Measurements from ENCODE around the gene PILRA.
"Not testable (repeated sequence)": the region's sequence is repeated elsewhere in the genome, so short reads cannot be mapped to it uniquely, and the experiment has no call there.

Gene PILRA

DNA sequence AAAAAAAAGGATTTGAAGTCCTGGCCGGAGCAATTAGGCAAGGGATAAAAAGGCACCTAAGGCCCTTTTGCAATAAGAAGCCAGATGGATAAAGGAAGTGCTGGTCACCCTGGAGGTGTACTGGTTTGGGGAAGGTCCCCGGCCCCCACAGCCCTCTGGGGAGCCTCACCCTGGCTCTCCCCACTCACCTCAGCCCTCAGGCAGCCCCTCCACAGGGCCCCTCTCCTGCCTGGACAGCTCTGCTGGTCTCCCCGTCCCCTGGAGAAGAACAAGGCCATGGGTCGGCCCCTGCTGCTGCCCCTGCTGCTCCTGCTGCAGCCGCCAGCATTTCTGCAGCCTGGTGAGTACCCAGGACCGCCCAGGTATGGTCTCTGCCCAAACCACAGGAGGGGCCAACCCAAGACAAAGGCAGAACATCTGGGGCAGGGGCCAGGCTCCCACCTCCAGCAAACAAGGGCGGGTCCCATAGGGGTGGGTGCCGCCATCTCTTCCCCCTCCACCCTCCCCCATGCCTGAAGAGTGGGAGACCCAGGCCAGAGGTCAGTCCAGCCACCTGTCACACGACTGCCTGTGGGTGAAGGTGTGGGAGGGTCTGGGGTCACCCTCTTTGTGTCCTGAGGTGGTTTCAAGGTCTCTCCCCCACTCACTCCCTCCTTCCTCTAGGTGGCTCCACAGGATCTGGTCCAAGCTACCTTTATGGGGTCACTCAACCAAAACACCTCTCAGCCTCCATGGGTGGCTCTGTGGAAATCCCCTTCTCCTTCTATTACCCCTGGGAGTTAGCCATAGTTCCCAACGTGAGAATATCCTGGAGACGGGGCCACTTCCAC lies 15.0 kb upstream of the PILRA start, which contains the start of gene PILRB:
Gene PILRB (plus strand): TSS at position 91 of the 830 bp plus-strand sequence. CDS start 186 bp downstream, at position 277.
- DNase-seq (ENCODE audit: low spot score): no peak

DNA sequence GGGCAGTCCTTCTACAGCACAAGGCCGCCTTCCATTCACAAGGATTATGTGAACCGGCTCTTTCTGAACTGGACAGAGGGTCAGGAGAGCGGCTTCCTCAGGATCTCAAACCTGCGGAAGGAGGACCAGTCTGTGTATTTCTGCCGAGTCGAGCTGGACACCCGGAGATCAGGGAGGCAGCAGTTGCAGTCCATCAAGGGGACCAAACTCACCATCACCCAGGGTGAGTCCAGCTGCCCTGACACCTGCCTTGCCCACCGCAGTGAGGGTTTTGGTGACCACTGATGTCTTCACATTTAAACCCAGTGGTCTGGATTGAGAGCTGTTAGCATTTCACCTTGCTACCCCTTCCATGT lies 14.5 kb upstream of the PILRA start:
- DNase-seq (ENCODE audit: low spot score): no peak

DNA sequence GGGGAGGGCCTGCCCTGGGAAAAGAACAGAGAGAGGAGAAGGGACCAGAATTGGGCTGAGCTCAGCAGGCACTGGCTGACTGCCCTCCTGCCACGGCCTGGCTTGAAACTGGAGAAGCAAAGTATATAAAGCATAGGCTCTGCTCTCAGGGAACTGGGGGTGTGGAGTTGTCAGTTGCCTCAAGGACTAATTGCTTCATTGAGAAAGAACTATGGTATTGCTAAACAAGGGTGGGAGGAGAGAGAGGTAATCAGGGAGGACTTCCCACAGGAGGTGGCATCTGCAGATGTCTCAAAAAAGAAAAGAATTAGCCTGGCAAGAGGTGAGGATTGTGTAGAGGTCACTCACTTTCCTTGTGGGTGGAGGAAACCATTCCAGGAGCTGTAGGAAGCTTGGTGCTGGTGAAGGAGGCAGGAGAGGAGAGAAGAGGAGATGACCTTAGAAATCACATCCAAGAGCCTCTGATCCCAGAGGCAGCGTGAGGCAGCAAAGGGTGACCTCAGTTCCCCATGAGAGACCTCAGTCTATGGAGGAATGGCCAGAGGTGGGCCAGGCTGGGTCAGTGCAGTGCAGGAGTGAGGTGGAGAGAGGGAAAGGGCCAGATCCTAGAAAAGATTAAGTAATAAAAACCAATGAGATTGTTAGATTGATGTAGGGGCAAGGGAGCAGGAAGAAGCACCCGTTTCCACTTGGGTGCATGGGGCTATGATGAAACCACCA lies 13.0 kb upstream of the PILRA start:
- no peak for DNase-seq (ENCODE audit: low spot score)

DNA sequence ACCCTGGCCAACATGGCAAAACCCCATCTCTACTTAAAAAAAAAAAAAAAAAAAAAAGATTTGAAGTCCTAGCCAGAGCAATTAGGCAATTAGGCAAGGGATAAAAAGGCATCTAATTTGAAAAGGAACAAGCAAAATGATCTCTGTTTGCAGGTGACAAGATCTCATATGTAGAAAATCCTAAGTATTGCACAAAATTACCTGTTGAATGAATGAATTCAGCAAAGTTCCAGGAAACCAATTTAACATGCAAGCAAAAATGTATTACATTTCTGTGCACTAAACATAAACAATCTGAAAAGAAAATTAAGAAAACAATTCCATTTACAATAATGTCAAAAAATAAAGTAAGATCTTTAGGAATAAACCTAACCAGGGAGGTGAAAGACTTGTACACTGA lies 10.2 kb upstream of the PILRA start:
- no peak for DNase-seq (ENCODE audit: low spot score)

DNA sequence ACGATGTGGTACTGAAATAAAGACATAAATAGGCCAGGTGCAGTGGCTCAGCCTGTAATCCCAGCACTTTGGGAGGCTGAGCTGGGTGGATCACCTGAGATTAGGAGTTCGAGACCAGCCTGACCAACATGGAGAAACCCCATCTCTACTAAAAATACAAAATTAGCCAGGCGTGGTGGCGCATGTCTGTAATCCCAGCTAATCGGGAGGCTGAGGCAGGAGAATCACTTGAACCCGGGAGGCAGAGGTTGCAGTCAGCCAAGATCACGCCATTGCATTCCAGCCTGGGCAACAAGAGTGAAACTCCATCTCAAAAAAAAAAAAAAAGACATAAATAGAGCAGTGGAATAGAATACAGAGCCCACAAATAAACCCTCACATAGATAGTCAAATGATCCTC lies 9.5 kb upstream of the PILRA start:
- not testable (repeated sequence) for DNase-seq (ENCODE audit: low spot score)

DNA sequence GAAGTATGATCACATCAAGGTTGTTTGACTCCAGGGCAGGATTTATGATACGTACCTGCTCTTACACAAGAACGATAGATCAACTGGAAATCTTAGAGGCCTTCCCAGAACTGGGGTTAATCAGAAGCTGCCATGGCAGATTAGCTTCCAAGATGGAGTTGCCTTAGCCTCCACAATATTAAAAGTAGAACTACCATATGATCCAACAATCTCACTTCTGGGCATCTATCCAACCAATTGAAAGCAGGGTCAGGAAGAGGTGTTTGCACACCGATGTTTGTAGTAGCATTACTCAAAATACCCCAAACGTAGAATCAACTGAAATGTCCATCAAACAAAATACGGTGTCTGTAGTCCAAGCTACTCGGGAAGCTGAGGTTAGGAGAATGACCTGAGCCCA lies 8.8 kb upstream of the PILRA start:
- DNase-seq (ENCODE audit: low spot score): no peak

DNA sequence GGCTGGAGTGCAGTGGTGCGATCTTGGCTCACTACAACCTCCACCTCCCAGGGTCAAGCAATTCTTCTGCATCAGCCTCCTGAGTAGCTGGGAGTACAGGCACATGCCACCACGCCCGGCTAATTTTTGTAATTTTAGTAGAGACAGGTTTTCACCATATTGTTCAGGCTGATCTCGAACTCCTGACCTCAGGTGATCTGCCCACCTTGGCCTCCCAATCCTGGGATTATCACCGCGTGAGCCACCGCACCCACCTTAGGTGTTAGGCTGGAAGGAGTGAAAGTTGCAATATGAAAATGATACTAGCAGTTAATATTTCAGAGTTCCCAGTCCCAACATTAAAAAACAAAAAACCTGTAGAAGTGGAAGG lies 7.3 kb upstream of the PILRA start:
- DNase-seq (ENCODE audit: low spot score): not testable (repeated sequence)

DNA sequence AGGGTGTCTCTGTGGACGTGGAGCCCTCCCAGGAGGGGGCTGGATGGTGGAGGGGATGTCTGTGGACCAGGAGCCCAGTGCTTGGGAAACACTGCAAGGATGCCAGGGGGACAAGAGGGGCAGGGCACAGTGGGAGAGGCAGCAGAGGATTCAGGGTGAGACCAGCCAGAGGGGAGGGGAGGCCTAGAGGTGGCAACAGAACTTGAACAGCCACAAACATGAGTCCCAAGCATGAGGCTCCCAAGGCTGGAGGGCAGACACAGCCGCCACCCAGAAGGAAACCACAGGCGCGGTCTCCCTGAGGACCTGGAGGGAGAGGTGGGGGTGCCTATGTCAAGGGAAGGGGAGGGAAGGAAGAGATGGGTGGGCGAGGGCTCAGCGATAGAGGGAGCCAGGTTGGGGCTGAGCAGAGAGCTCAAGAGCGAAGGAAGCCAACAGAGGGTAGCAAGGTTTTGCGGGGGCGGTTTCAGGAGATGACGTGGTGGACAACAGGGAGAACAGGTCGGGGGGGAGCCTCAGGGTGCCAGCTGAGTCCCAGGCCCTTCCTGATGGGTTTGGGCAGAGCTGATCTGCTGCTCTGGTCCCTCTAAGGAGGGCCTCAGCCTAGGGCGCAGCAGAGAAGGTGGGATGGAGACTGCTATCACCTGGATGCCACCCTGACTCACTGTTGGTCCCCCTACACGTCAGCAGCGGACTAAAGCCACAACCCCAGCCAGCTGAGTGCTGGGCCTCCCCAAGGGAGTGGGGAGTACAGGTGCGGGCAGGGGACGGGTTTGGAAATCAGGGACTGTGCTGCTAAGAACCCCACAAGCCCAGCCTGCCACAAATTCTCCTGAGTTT lies 6.7 kb upstream of the PILRA start:
- DNase-seq (ENCODE audit: low spot score): no peak

DNA sequence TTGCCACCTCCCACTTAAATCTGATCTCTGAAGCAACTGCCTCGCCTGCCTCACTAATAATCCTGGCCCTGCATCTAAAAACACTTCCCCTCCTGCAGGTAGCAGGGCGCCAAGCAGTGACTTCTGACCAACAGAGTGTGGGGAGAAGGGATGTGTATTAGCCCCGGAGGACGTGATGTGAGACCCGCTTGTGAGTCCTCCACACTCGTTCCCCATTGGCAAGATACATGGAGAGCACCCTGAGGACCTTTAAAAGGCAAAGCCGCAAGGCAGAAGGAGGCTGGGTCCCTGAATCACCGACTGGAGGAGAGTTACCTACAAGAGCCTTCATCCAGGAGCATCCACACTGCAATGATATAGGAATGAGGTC lies 6.1 kb upstream of the PILRA start:
- DNase-seq (ENCODE audit: low spot score): peak; percentile 49

DNA sequence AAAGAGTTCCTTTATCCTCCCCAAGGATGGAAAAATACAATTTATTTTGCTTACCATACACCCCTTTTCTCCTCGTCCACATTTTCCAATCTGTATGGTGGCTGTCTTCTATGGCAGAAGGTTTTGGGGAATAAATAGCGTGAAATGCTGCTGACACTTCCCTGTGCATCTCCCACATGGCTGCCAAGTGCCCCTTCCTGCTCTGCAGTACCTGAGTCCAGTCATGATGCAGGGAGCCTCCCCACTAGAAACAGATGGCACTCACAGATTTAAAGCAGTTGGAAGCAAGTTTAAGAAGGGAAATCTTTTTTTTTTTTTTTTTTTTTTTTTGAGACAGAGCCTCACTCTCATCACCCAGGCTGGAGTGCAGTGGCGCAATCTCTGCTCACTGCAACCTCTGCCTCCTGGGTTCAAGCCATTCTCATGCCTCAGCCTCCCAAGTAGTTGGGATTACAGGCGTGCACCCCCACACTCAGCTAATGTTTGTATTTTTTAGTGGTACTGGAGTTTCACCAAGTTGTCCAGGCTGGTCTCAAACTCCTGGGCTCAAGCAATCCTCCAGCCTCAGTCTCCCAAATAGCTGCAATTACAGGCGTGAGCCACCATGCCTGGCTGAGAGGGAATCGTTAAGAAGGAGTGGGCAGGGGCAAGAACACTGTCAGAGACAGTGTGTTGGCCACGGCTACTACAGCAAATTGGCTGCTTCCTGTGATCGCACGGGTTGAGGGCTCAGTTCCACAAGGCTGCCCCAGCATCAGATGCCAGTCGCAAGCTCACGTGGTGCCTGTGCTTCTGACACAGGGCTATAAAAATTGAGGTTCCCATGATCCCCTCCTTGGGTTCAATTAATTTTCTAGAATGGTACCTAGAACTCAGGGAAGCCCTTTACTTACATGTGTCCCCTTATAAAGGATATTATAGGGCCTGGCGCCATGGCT lies 5.3 kb upstream of the PILRA start:
- peak; percentile 95 for DNase-seq (ENCODE audit: low spot score)

DNA sequence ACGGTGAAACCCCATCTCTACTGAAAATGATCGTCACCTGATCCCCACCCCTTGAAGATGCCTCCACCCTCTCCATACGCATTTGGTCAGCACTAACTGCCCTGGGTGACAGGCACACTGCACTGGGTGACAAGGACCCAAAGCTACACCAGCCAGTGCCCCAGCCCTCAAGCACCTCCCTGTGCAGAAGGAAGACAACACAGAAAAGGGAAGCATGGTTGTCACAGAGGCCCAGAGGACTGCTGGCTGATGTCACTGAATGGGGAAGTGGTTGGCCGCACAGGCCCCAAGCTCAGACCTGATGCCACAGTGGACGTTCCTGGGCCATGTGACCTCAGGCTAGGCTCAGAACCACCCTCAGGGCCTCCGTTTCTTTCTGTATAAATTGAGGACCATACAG lies 4.2 kb upstream of the PILRA start:
- DNase-seq (ENCODE audit: low spot score): no peak

DNA sequence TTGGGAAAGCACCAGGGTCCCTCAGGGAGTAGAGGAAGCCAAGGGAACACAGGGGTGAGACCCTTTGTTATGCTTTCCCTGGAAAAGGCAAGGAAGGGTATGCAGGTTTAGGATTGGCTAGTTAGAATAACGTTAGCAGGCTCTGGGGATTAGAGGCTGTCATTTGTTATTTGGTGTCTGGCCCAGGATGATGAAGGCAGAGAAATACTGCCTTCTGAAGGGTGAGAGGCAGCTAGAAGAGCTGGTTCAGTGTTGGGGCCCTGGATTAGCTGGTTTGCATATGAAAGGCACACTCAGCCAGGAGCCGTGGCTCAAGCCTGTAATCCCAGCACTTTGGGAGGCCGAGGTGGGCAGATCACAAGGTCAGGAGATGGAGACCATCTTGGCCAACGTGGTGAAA lies 3.0 kb upstream of the PILRA start:
- no peak for DNase-seq (ENCODE audit: low spot score)

DNA sequence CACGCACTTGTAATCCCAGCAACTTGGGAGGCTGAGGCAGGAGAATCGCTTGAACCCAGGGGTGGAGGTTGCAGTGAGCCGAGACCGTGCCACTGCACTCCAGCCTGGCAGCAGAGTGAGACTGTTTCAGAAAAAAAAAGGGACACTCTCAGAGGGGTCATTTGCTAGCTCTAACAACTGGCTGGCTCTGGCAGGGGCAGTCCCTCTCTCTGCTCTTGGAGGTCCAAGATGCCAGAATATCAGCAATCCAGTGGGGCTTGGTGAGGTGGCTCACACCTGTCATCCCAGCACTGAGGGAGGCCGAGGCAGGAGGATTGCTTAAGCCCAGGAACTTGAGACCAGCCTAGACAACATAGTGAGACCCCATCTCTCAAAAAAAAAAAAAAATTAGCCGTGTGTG lies 2.5 kb upstream of the PILRA start:
- DNase-seq (ENCODE audit: low spot score): no peak

DNA sequence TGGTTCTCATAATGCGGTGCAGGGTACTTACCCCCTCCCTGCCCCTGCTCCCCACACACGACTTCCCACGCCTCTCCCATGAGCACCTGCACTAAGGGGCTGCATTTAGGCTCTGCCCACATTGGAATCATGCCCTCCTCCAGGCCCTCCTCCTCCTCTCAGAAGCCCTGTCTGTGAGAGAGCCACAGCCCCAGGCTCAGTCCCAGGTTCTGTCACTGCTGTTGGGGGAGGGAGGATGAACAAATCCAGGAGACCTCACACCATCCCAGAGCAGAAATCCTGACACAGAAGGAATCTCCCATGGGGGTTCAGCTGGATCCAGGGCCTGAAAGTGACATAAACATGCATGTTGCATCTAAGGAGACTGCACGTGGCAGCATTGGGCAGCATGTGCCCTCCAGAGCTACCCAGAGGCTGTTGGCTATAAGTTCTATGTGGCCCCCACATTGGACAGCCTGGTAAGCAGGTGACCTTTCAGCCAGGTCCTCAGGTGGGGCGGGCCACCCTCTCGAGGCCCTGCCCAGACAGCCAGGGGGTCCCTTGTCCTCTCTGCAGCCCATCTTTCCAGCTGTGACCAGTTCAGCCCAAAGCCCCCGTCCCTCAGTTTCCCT lies 1.6 kb upstream of the PILRA start:
- no peak for DNase-seq (ENCODE audit: low spot score)

DNA sequence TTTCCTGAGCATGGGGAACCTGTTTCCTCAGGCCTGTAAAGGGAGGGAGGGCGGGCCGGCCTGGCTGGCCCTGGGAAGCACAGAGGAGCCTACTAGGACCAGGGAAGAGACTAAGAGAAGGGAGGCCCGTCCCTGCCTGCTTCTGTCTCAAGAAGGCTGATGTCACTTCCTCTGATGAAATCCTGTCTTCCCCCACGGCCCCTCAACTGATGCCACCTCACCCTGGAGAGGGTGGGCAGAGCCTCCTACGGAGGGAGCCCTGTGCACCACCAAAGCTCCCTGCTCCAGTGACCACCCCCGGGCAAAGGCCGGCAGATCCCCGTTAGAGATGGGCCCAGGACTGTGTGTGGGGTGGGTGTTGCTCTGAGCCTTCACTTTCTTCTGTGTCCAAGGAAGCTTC lies 1.0 kb upstream of the PILRA start:
- no peak for DNase-seq (ENCODE audit: low spot score)

DNA sequence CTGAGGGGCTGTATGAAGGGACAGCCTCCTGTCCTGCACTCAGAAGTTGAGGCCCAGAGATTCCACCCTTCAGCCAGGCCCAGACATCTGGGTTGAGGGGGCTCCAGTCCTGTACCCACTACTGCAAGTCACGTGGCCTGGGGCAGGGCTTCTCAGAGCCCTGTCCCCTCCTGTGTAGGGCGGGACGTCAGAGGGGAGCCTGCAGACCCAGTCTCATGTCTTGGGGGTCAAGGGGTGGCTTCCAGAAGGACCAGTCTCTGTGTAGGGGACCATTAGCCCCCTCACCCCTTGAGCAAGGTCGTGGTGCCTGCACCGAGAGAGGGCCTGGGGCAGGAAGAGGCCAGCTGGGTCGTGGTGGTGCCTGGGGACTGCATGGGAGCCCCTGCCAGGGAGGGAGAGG lies 593 bp upstream of the PILRA start:
- no peak for DNase-seq (ENCODE audit: low spot score)

DNA sequence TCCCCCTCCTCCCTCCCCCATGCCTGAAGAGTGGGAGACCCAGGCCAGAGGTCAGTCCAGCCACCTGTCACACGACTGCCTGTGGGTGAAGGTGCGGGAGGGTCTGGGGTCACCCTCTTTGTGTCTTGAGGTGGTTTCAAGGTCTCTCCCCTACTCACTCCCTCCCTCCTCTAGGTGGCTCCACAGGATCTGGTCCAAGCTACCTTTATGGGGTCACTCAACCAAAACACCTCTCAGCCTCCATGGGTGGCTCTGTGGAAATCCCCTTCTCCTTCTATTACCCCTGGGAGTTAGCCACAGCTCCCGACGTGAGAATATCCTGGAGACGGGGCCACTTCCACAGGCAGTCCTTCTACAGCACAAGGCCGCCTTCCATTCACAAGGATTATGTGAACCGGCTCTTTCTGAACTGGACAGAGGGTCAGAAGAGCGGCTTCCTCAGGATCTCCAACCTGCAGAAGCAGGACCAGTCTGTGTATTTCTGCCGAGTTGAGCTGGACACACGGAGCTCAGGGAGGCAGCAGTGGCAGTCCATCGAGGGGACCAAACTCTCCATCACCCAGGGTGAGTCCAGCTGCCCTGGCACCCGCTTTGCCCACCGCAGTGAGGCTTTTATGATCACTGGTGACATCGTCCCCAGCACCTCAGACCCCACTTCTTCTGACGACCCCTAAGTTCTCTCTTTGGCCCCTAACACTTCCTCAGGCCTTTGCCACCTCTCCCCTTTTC lies 747 bp downstream of the PILRA start:
- DNase-seq (ENCODE audit: low spot score): not testable (repeated sequence)

DNA sequence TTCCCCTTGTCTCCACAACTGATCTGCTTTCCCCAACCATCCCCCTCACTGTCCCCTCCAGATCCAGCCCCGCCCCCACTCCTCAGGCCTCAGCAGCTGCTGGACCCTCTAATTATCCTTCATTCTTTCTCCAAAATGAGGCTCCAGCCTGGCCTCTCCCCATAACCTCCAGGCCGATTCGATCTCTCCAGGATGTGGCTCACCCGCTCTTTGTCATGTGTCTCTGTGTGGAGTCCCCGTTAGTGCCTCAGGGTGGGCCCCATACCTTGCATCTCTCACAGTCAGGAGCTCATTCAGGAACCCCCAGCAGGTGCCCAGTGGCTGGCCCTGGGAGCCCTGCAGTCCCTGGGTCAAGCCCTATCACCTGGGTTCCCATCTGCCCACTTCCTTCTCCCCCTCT lies 1.3 kb downstream of the PILRA start:
- no peak for DNase-seq (ENCODE audit: low spot score)

DNA sequence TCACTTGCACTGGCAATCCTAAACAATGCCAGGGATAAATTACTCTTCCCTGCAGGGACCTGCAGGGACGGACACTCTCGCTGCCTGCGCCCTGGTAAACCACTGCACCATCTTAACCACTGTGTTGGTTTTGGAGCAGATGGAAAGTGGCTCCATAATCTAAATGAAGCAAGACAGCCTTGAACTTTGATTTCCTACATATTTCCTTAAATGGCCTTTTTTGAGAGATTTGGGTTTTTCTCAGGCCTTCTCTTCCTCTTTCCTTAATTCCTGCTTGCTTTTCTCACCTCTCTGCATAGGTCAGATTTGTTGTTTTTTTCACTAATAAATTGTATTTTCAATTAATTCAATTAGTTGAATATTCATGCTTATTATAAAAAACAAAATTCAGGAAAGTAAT lies 2.8 kb downstream of the PILRA start:
- DNase-seq (ENCODE audit: low spot score): no peak

DNA sequence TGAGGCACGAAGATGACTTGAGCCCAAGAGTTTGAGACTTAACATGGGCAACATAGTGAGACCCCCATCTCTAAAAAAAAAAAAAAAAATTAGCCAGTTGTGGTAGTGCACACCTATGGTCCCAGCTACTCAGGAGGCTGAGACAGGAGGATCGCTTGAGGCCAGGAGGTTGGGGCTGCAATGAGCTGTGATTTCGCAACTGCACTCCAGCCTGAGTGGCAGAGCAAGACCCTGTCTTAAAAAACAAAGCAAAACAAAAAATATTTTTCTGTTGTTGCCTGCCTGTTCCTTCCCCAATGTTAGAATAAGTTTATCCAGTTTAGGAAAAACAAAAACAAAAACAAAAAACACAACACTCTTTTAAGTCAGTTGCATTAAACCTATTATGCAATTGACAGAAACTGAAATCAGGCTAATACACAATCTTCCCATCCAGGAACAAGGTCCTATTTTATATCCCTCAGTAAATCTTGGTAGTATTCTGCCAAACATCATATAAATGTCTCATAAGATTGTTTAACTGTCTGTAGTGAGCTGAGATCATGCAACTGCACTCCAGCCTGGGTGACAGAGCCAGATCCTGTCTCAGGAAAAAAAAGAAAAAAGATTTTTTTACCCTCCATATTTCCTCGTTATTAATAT lies 4.9 kb downstream of the PILRA start:
- DNase-seq (ENCODE audit: low spot score): no peak

Data from cerebellar cortex (tissue), 1 donor.